Endodermal cell (in vitro differentiated cells): ENCODE measurements around the gene EYS. TPM values are rescaled to one million over a fixed set of nuclear protein-coding genes. Genes with fewer than 3 reads are reported as not detected.

Source experiments
- DNase-seq: peaks from one replicate; pipeline ENCODE4 v3.0.0-alpha.2; 2017
- H3K27ac ChIP-seq: 2 replicates; pipeline ENCODE4 v1.5.1; 2013; ENCODE audit warnings: mild to moderate bottlenecking, low read depth, low read length, moderate library complexity
- H3K27me3 ChIP-seq: 2 replicates; pipeline ENCODE4 v1.6.1; 2013; ENCODE audit warnings: mild to moderate bottlenecking, low read length, moderate library complexity; ENCODE audit not compliant: insufficient read depth, control insufficient read depth, poor library complexity, severe bottlenecking
- H3K36me3 ChIP-seq: 2 replicates; pipeline ENCODE4 v1.7.0; 2013; ENCODE audit warnings: mild to moderate bottlenecking, low read length, moderate library complexity; ENCODE audit not compliant: control insufficient read depth, insufficient read depth
- H3K4me1 ChIP-seq: one replicate; pipeline ENCODE4 v1.7.0; 2013; ENCODE audit warnings: low read length; ENCODE audit not compliant: control insufficient read depth, insufficient read depth
- H3K4me3 ChIP-seq: 2 replicates; pipeline ENCODE4 v1.5.1; 2013; ENCODE audit warnings: mild to moderate bottlenecking, low read length, moderate library complexity
- H3K9ac ChIP-seq: 2 replicates; pipeline ENCODE4 v1.6.1; 2013; ENCODE audit warnings: mild to moderate bottlenecking, low read length, moderate library complexity; ENCODE audit not compliant: poor library complexity, severe bottlenecking; ENCODE audit errors: extremely low read depth
- H3K9me3 ChIP-seq: 2 replicates; pipeline ENCODE4 v1.6.1; 2013; ENCODE audit warnings: mild to moderate bottlenecking, low read length, moderate library complexity; ENCODE audit not compliant: control insufficient read depth
- H3K27ac Mint-ChIP-seq: 2 replicates; pipeline ENCODE4 v1.8.0; 2020; ENCODE audit warnings: mixed read lengths
- H3K27me3 Mint-ChIP-seq: 2 replicates; pipeline ENCODE4 v1.8.0; 2021; ENCODE audit warnings: mild to moderate bottlenecking, mixed read lengths; ENCODE audit not compliant: insufficient read depth
- H3K36me3 Mint-ChIP-seq: 2 replicates; pipeline ENCODE4 v1.8.0; 2020; ENCODE audit warnings: low read depth, mixed read lengths
- H3K4me1 Mint-ChIP-seq: 2 replicates; pipeline ENCODE4 v1.8.0; 2020; ENCODE audit warnings: mixed read lengths
- H3K4me3 Mint-ChIP-seq: 2 replicates; pipeline ENCODE4 v1.8.0; 2020; ENCODE audit warnings: mild to moderate bottlenecking, moderate library complexity, mixed read lengths
- H3K9me3 Mint-ChIP-seq: 2 replicates; pipeline ENCODE4 v1.8.0; 2020; ENCODE audit warnings: mild to moderate bottlenecking, mixed read lengths
- CTCF ChIP-seq: fragments of 200-600 bp; sonication (generic); conservative IDR thresholded peaks from 2 replicates; pipeline ENCODE4 v1.5.0; 2021; ENCODE audit warnings: antibody characterized with exemption, mild to moderate bottlenecking
- WGBS, 2 experiments: methylation state at CpG; one replicate each; pipeline versions ENCODE4 v1.1.5 to v1.1.7; 2013; ENCODE audit warnings: missing lambda C conversion rate in 2 of 2, mixed read lengths in 1 of 2; ENCODE audit not compliant: insufficient coverage in 1 of 2, insufficient read length in 1 of 2; 5-methylcytosine and 5-hydroxymethylcytosine counted together
- total RNA-seq, 2 donors: library from RNA; stranded (reverse); fragmentation: NEBNext Ultra II Directional in 1 of 2; extraction: Animal tissue kit (Norgen Biotek cat#: 25700) in 1 of 2; gene quantifications; 2 replicates in 1 of 2; 3 replicates in 1 of 2; pipeline ENCODE4 v1.2.1, GENCODE V29; 2021

Gene EYS
- total RNA-seq, 2 donors from 2014 or later, result 0.31 to 0.70 TPM

- no peak for DNase-seq
- H3K9me3 ChIP-seq, result no peaks in the 10 kb centered on the region
- no peak overlapping the region for H3K9ac ChIP-seq
- H3K4me1 ChIP-seq, result no peaks in the 10 kb centered on the region
- no peak overlapping the region for H3K27ac ChIP-seq
- Mint-ChIP-seq H3K27me3 (no peaks in the 10 kb centered on the region), H3K4me3 (no peak overlapping the region), H3K36me3 (no peaks in the 10 kb centered on the region), H3K9me3 (peaks cover 11% of the 10 kb centered on the region), H3K4me1 (no peaks in the 10 kb centered on the region), H3K27ac (no peak overlapping the region)
- no peak overlapping the region for H3K4me3 ChIP-seq
- H3K36me3 ChIP-seq, result no peaks in the 10 kb centered on the region
- TF ChIP-seq CTCF, result no peak
- H3K27me3 ChIP-seq, result no peaks in the 10 kb centered on the region
- 83 to 100% methylated on average over 1 to 2 of the region's 2 CpGs for WGBS, 2 experiments
Measured at GRCh38 chr6:64439274-64439673, 1267.8 kb downstream of the EYS start.

- no peak for DNase-seq
- no peak overlapping the region for H3K9ac ChIP-seq
- H3K36me3 ChIP-seq, result no peaks in the 10 kb centered on the region
- no peaks in the 10 kb centered on the region for H3K4me1 ChIP-seq
- Mint-ChIP-seq H3K27ac (no peak overlapping the region), H3K27me3 (no peaks in the 10 kb centered on the region), H3K4me3 (no peak overlapping the region), H3K9me3 (peaks cover 11% of the 10 kb centered on the region), H3K4me1 (no peaks in the 10 kb centered on the region), H3K36me3 (no peaks in the 10 kb centered on the region)
- H3K4me3 ChIP-seq, result no peak overlapping the region
- no peaks in the 10 kb centered on the region for H3K27me3 ChIP-seq
- no peak for TF ChIP-seq CTCF
- no peaks in the 10 kb centered on the region for H3K9me3 ChIP-seq
- H3K27ac ChIP-seq, result no peak overlapping the region
- WGBS, 2 experiments, result 89% methylated on average over 1 of the region's 2 CpGs; no CpG with 5 or more reads in 1 of the 2 experiments
Measured at GRCh38 chr6:64437996-64438395, 1269.0 kb downstream of the EYS start.

GRCh38 chr6:64429926-64430325, 1277.1 kb downstream of the EYS start:
- Histone ChIP-seq H3K9ac (no peak overlapping the region), H3K4me1 (no peaks in the 10 kb centered on the region), H3K27me3 (no peaks in the 10 kb centered on the region), H3K9me3 (no peaks in the 10 kb centered on the region), H3K36me3 (no peaks in the 10 kb centered on the region), H3K27ac (no peak overlapping the region), H3K4me3 (no peak overlapping the region)
- Mint-ChIP-seq H3K9me3 (no peaks in the 10 kb centered on the region), H3K27ac (no peak overlapping the region), H3K4me3 (no peak overlapping the region), H3K27me3 (no peaks in the 10 kb centered on the region), H3K4me1 (no peaks in the 10 kb centered on the region), H3K36me3 (no peaks in the 10 kb centered on the region)
- no peak for TF ChIP-seq CTCF
- 94% methylated on average over 1 of the region's 1 CpG; no CpG with 5 or more reads in 1 of the 2 experiments for WGBS, 2 experiments
- DNase-seq, result no peak
